22Rv1 (cell line): ENCODE results near the gene IGFBP7.

Experiments used
- H3K27ac ChIP-seq: fragments of 450-650 bp; 2 replicates; pipeline ENCODE4 v1.5.1; 2017
- CTCF ChIP-seq: fragments of 450-650 bp; IDR thresholded peaks from 2 replicates; pipeline ENCODE4 v1.5.1; 2017; ENCODE audit warnings: mild to moderate bottlenecking
- ZFX ChIP-seq: fragments of 450-650 bp; IDR thresholded peaks from 2 replicates; pipeline ENCODE4 v1.6.1; 2017; ENCODE audit warnings: antibody characterized with exemption, borderline replicate concordance

IGFBP7 gene

GRCh38 chr4:57070461-57070860 is 39.7 kb downstream of the IGFBP7 start:
- no peak for TF ChIP-seq ZFX
- TF ChIP-seq CTCF, result no peak
- no peak overlapping the region for H3K27ac ChIP-seq

GRCh38 chr4:57068237-57068981 is 41.8 kb downstream of the IGFBP7 start:
- TF ChIP-seq CTCF, result no peak
- TF ChIP-seq ZFX, result no peak
- H3K27ac ChIP-seq, result no peak overlapping the region

- TF ChIP-seq ZFX, result no peak
- TF ChIP-seq CTCF, result no peak
- no peak overlapping the region for H3K27ac ChIP-seq
These were observed 44.3 kb downstream of the IGFBP7 start for GRCh38 chr4:57065730-57066482.

- no peak overlapping the region for H3K27ac ChIP-seq
- TF ChIP-seq ZFX, result no peak
- TF ChIP-seq CTCF, result no peak
These were observed 45.1 kb downstream of the IGFBP7 start for GRCh38 chr4:57064811-57065711.

- H3K27ac ChIP-seq, result no peak overlapping the region
- TF ChIP-seq CTCF, result no peak
- TF ChIP-seq ZFX, result no peak
These were observed 46.1 kb downstream of the IGFBP7 start for GRCh38 chr4:57064120-57064519.

GRCh38 chr4:57063518-57063917 is 46.7 kb downstream of the IGFBP7 start:
- no peak overlapping the region for H3K27ac ChIP-seq
- TF ChIP-seq CTCF, result no peak
- TF ChIP-seq ZFX, result no peak
